GOT3 (cell line): ENCODE data around the gene PFDN1.

Experiments used
- DNase-seq: peaks from one replicate; lab custom pipeline; 2025; ENCODE audit warnings: mixed read lengths; lab: John Stamatoyannopoulos, UW

The PFDN1 gene

DNA sequence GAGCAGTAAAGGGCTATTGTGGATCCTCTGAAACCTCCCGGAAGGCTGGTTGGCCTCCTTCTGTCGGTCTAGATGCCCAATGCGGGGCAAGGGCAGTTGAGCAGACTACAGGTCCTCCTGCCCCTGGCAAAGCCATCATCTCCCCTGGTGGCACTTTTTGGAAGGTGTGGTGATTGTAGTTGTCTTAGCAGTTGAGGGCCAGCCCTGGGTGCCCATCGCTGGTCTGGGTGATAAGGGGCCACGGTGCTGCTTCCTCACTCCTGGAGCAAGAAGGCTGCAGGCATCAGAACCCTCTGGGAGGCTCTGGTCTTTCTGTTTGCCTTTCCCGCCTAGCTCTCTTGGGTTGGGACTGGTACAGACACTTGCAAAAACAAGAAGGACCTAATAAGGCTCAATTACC is 64.1 kb downstream of the PFDN1 start:
- DNase-seq = no peak

DNA sequence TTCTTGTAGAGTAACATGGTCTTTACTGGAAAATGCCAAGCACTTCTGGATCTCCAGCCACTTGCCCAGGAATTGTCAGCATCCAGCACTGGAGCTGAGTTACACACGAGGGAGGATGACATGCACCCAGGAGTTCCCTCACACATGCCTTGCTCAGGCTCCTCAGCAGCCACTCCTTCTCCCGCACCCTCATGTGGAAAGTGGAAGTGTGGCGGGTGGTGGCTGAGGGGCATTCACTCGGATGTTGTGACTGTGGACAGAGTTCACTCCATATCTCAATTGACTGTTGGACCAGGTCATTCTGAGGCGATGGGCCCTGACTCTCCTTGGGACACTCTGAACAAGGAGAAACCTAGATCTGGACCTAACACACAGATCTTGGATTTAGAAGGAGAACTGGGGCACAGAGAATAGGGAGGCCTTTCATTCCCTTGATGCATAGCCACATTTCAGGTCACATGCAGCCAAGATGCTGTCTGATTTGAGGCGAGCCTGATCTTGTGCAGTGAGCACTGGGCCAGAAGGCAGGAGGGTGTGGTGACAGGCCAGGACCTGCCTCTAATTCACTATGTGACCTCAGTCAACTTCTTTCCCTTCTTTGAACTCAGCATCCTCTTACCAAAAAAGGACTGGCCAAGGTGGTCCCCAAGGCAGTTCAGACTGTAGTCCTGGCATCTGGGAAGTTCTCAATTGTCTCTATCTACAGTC is 65.9 kb downstream of the PFDN1 start:
- DNase-seq = no peak

DNA sequence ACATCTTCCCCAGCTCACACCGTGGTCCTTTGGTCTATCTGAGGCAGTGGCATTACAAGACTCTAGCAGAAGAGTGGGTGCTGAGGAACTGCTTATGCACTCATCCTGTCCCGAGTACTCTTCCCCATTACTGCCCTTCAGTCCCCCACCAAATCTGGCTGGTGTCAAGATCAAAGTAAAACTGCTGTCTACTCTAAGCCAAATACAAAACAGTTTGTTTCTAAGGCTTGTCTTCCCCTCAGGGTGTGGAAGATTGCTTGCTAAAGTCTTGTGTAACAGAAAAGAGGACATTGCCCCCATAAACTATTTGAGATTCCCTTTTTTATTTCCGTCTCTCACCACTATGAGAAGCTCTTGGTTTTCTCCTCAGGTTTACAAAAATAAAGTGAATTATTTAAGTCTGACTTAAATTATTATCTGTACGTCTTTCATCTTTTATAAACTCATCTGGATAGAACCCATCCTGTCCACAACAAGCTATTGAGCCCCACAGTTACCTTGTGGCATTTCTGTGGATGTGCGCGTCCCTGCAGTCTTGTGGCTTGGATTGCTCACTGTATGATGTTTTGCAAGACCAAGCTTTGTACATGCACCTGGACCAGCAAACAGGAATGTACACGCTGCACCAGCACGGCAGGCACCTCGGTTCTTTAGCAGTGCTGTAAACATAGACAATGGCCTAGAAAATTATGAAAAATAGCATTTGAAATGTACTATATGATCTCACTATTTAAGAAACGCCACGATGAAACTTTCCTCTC is 66.9 kb downstream of the PFDN1 start:
- no peak for DNase-seq

DNA sequence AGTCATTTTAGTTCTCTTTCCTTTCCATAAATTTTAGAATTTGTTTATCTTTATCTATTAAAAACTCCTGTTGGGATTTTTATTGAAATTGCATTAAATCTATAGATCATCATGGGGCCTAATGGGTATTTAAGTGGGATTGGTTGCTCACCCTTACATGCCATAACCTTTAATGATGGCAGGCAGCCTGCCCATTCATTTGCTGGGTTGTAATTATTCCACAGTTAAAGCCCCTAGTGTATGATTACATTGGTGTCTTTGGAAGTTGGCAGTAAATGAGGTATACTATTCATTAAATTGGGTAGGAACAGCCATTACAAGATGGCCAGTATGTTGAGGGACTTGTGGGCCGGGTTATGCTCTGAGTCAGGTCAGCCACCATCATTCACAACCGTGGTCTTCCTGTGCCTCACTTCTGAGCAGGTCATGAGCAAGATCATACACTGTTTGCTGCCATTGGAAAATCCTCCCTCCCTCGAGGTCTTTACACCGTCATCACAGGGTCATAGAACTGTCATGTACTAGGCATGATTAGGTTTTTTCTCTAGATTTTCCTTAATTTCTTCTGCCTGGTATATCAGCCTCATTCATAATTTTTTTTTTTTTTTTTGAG is 68.4 kb downstream of the PFDN1 start:
- DNase-seq = no peak

DNA sequence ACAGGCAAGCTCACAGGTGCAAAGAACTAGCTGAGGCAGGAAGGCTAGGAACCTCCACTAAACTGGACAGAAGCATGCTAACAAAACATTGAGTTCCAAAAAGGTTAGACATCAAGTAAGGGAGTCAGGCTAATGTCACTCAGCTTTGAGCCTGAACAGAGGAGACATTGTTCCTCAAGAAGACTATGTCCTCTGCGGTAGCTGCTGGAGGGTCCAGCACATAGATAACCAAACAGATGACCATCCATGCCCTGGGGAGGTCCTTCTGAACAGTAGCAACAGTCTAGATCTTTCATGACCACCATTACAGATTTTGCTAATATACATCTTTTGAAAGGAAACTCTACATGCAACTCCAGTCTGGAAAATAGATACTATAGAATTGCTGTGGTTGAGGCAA is 70.2 kb downstream of the PFDN1 start:
- DNase-seq = no peak

DNA sequence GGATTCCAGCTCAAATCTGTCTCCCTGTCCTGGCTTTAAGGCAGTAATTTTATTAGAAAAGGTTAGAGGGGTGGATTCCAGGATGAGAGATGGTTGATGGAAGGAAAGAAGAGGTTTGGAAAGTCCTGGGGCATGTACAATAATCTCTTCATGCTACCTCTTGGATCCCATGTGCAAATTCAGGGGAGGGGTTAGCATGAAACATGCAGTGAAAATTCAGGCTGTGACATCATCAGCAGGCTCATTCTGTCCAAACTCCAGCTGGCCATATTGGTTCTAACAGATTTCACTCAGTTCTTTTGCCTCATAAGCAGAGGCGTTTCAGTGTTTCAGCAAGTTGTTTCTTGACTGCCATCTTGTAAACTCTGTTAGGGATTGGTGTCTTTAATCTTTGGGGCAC is 72.5 kb downstream of the PFDN1 start:
- no peak for DNase-seq

DNA sequence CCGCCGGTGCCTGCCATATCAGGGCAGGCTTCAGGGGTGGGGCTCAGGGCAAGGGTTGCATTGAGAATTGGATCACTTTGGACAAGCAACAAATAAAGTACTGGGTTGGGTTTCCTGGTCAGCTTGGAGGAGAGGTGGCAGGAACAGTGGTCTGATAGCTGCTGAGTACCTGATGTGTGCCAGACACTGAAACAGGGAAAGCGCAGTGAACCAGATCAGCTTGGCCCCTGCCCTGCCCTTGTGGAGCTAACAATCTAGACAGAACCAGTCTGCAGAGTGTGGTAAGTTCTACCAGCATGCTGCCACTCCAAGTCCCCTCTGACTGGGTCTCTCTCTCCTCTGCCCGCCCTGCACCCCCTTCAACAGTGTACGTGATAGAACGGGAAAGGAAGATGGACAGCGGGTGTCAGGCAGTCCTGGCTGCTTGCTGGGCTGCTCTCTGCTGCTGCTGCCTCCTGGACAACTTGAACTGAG is 74.5 kb downstream of the PFDN1 start:
- DNase-seq = no peak

DNA sequence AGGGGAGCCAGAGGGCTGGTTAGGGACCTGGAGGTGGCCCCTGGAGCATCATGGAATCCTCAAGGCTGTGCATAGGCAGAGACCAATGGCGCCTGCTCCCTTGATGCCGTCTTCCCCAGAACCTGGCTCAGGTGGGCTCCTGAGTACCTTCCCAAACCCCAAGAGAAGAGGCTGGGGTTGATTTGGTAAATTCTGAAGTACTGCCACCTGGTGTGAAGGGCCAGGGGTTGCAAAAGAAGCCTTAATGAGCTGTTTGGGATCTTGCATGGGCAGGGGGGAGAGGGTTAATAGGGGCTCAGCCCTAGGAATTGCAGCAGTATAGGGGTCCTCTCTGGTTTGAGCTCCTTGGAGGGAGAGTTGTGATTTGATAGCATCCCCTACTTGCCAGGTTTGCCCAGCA is 75.9 kb downstream of the PFDN1 start:
- no peak for DNase-seq

DNA sequence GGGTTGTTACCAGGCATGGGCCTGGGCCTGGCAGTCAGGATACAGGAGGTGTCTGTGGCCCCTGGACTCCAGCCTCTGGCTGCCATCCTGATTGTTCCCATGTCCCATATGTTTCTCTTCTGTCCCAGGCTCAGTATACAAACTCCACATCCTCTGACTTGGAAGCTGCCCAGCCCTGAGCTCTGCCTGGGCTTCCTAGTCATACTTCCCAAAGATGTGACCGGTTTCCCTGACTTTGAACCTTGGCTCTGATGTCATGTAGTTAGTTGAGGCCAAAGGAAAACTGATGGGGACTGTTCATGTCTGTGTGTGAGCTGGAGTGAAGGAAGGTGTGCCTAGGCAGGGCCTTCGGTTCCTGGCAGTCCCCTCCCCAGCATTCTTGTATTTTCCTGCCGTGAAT is 77.5 kb downstream of the PFDN1 start:
- no peak for DNase-seq

DNA sequence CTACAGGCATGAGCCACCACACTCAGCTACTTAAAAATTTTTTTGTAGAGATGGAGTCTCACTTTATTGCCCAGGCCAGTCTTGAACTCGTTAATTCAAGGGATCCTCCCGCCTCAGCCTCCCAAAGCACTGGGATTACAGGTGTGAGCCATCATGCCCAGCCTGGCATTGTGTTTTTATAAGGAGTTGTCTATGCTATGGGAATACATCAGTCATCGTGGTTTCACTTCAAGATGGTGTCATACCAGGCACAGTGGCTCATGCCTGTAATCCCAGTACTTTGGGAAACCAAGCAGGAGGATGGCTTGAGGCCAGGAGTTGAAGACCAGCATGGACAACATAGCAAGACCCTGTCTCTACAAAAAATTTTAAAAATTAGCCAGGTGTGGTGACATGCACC is 78.2 kb downstream of the PFDN1 start:
- no peak for DNase-seq

DNA sequence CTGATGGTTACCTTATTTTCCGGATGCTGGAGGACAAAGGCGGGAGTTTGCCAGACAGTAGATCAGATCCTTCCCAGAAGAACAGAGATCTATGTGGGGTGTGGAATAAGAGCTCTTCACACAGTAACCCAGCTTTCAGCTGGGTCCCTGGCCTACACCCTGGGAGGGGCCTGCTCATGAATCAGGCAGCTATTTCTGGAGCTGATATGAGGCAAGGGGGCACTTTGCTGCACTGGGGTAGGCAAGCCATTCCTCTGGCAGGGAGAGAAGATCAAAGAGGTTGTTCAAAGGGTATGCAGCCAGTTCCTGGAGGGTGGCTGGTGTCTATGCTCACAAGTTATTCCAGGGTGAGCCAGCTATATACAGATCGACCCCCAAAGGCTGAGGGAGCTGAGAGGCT is 79.3 kb downstream of the PFDN1 start:
- DNase-seq = no peak

DNA sequence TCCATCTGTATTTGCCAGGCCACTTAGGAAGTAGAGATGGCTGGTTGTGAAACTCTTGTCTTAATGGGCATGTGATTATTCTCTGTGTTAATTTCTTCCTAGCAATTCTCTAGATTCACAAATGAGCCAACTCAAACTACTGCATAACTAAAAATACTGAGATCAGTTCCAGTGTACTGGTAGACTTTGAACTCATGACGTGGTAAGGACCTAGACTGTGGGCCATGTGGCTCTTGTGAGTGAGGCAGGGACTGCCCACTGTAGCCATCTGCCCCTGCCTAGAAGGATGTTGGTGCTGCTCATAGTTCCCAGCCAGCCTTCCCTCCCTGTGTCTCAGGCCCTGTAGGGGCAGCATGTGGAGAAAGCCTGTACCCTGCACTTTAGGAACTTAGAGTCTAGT is 80.5 kb downstream of the PFDN1 start:
- no peak for DNase-seq

DNA sequence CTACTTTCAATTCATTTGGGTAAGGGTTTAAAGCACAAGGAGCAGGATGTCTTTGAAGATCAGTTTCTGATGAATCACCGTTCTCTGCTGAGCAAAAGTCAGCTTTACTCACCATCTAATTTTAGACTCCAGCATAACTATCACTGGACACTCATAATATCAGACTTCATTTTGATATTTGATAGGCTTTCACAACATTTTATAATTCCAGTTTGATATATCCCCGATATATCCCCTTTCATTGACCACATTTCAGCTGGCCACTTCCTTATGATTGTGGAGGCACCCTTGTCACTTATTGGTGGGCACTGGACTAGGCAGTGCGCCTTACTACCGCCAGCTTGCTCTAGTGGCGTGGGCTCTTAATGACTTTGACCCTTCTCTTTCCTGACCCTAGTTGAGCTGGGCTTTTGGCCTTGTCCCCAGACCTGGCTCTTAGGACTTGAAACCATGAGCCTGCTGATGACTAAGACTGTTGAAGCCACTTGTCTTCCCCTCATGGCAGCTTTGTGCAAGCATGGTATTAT is 81.1 kb downstream of the PFDN1 start:
- DNase-seq = no peak

DNA sequence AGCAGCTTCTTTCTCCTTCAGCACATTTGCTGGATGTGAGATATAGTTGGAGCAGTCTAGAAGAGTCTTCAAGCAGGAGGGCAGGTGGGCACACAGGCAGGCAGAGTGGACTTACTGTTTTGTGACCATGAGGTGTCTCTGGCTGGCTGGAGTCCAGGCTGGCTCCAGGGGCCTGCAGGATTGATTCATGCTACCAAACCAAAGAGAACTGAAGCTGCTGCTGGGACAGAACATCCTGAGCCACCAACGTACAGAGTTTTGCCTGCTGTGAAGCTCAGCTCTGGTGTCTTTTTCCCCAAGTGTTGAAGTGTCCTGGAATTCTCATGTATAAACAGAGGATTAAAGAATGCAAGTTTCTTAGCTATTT is 82.2 kb downstream of the PFDN1 start:
- DNase-seq = no peak

DNA sequence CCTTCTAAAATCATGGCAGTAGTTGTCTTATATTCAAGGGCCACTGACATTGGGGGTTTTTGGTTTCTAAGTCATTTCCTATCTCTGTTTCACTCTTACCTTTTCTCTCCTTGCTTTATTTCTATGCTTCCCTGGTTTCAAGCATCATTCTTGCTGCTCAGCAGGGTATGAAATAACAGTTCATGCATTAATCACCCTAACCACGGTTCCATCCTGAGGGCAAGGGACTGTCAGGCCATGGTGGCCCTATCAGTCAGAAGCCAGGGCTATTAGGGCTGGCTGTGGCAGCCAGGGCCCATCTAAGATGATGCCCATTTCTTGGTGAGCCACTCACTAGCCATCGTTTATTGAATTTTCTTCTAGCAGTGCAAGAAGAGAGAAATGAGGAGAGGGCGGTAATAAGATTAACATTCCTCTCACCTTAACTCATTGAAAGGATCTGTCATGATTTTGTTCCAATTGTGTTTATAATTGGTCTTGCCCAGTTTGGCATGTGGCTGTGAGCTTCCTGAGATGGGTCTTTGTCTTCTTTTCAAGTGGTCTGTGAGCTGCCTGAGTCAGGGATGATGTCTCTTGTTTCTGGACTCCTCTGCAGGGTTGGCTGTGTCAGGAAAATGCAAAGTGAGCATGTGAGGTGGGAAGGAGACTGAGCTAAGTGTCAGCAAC is 82.7 kb downstream of the PFDN1 start:
- DNase-seq = no peak

DNA sequence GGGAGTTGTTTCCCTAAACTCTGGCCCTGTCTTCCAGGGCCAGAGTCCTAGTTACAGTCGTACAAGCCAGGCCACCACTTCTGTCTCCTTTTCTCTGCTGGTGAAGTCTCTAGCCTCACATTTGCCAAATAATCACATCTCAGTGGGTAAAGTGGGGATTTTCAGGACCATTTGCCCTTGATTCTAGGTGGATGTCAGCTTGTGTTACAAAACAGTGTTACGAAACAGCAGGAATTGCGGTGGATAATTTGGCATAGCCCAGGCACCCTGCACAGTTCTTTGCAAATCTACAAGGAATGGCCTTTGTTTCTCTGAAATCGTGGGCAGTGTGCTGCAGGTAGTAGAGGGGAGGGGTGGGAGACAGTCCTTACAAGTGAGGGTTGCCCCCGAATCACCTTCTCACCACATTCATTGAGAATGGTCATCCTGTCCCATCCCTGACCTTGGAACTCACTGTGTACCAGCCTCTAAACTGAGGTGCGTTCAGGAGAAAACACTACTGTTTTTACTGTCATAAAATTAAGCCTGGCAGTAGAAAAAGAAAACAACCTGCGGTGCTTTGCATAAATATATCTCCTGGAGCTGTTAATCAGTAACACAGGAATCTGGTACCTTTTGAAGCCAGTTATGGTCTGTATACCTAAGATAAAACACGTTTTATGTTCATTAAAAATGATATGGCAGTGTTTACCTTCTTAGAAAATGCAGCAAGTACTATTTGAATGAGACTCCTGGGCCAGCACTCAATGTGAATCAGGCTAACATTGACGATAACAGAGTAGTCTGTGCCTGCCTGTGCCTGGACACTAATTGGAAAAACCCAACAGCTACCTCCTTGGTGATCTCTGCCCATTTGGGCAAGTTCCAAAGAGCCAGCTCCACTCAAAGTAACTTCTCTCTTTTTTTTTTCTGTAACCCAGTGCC is 83.6 kb downstream of the PFDN1 start:
- DNase-seq = no peak

DNA sequence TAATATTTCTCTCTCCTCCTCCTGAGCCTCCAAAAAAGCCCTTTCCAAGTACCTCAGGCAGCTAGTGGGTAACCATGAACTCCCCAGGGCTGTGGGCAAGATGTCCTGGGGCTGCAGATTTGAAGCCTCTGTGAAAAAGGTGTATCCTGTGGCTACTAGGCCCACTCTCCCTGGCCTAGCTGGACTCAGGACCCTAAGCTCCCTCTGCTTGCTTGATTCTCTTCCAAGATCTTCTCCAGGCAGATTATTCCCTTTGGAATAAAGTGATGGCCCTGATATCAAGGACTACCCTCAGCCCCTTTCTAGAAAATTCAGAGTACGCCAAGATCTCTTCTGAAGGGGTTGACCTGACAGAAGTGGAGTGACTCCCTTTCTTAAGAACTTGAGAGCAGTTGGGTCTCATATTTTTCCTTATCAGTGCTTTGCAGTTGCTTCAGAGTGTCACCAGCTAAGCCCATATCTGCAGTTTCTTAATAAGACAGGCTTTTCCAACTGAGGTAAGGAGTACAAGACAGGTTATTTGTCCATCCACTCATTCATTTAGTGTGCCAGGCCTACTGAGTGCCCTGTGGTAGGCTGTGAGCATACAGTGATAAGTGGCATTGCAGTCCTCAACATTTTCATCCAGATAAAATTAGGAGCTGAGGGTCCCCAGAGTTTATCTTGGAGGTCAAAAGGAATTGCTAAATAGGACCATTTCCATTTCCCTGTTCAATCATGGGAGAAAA is 85.4 kb downstream of the PFDN1 start:
- DNase-seq = no peak

DNA sequence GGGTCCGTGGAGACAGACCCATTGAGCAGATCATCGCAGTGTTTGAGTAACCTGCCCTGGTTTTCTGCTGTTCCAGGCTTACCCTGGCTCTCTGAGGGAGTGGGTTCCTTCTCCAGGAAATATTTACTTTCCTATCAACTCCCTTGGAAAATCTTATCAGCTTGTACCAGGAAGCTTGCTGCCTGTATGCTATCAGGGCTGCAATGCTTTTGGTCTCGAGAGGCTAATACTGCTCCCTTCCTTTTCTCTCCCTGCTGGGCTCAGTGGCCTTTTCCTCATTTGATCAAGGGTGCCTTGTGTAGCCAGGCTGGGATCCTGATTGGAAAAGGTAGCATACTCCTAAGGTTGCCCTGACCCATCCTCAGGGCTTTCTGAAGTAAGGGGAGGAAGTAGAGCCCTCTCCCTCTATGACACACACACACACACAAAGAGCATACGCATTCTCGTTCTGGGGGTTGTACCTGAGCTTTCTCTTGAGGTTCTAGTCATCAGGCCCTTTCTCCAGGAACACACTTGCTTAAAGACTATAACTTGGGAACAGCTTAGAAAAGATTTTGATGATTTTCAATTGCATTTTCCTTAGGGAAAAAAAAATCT is 86.3 kb downstream of the PFDN1 start:
- no peak for DNase-seq

DNA sequence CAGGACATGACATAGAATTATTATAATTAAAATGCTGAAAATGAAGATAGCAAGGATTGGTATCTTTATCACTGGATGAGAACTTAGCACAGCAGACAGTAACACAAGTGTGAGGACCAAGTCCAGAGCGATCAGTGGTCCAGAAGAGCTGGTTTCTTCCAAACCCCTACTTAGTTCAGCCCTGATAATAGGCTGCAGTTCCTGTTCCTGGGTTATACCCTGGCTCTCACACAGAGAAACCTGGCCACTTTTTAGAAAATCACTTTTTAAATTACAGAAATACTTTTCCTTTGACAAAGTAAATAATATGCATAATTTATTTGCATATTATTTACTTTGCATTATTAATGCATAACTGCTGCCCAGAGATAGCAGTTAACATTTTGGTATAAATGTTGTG is 87.6 kb downstream of the PFDN1 start:
- DNase-seq = no peak

DNA sequence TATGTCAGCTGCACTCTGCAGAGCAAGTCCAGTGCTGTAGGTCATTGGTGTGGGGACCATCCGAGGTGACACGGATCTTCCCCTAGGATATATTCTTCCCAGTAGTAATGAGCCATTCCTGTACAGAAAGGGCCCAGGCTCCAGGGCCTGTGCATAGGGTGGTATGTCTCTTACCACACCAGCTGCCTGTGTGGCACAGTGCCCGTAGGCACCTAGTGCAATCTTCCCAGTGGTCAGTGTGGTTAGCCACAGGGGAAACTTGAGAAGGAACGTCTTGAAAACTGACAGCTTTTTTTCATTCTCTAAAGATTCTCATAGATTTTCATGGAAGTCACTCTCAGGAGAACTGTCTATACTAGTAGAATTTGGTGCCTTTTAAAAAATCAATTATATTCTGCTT is 88.1 kb downstream of the PFDN1 start:
- DNase-seq = no peak
